Measurements from ENCODE around the gene LAD1. TPM values are rescaled to one million over a fixed set of nuclear protein-coding genes. Genes with fewer than 3 reads are reported as not detected.
A peak's percentile ranks its signal among the peaks of the same experiment; 100 is the strongest.

Gene LAD1
- total RNA-seq, 1 donor from 2014 or later = 20.7 TPM

DNA sequence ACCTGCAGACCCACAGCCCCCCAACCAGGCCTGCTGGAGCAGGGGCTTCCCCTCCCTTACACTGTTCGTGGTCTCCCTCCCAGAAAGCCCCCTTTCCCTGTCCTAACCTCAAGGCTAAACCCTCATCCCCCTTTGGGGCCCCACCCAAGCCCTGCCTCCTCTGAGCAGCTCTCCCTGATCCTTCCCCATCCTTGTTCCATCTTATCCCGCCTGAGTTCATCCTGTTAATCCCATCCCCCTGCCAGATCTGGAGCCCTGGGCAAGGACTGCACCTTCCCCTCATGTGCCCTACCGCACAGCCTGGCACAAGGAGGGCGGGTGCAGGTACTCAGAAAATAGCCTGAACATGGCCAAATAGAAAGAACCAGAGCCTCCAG lies 14.7 kb downstream of the LAD1 start:
- no peaks in the 10 kb centered on the region for H3K9me3 Mint-ChIP-seq
- H3K4me3 Mint-ChIP-seq = no peak overlapping the region
- no peak for TF ChIP-seq CTCF (IDR thresholded peaks at IDR 0.05; ENCODE audit: unreplicated experiment)
- peaks cover 4% of the 10 kb centered on the region for H3K36me3 Mint-ChIP-seq
- H3K4me1 Mint-ChIP-seq = peaks cover 48% of the 10 kb centered on the region
- H3K27ac Mint-ChIP-seq = peak overlapping the region; percentile 97
- H3K27me3 Mint-ChIP-seq (ENCODE audit: low read depth) = no peaks in the 10 kb centered on the region
- DNase-seq (ENCODE audit: low spot score in 2 of 2, unreplicated experiment in 2 of 2) = no peak

DNA sequence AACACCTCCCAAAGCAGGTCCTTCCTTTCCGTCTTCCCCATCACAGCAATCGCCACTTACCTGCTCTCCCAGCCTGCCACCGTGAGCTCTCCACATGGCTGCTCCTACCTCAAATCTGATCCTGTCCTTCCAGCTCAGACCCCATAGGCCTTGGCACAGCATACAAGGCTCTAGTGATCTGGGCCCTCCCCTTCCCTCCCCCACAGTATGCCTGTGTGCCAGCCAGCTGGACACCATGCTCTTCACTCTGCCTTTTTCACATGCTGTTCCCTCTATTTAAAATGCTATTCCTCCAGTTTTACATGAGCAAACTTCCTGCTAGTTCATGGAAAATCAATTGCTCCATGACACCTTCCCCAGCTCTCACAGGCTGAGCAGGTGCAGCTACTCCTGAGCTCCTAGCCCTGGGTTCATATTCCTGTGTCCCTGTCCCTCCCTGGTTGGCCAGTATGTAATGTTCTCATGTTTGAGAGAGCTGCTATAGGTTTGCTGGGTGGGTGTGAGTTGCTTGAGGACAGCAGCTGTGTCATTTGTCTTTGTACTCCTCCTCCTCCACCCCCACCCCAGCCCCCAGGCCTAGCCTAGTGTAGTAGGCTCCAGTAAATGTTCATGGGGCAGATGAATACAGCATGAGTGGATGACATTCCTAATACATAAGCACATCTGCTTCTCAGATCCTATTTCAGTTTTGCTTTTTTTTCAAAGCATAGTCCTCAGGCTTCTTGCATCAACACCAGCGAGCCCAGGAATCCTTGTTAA lies 15.3 kb downstream of the LAD1 start:
- Mint-ChIP-seq H3K9me3 (no peaks in the 10 kb centered on the region), H3K36me3 (peaks cover 4% of the 10 kb centered on the region), H3K4me1 (peaks cover 53% of the 10 kb centered on the region), H3K27ac (peak overlapping the region; percentile 97), H3K4me3 (no peak overlapping the region), H3K27me3 (ENCODE audit: low read depth) (no peaks in the 10 kb centered on the region)
- DNase-seq (ENCODE audit: low spot score in 2 of 2, unreplicated experiment in 2 of 2) = no peak
- TF ChIP-seq CTCF (IDR thresholded peaks at IDR 0.05; ENCODE audit: unreplicated experiment) = no peak

GRCh38 chr1:201381130-201381529 lies 18.0 kb downstream of the LAD1 start:
- no peaks in the 10 kb centered on the region for H3K9me3 Mint-ChIP-seq
- TF ChIP-seq CTCF (IDR thresholded peaks at IDR 0.05; ENCODE audit: unreplicated experiment) = no peak
- DNase-seq (ENCODE audit: low spot score in 2 of 2, unreplicated experiment in 2 of 2) = peak in 1 of 2 experiments; percentile 57
- no peak overlapping the region for H3K4me3 Mint-ChIP-seq
- H3K4me1 Mint-ChIP-seq = peaks cover 74% of the 10 kb centered on the region
- H3K27ac Mint-ChIP-seq = peak overlapping the region; percentile 92
- no peaks in the 10 kb centered on the region for H3K27me3 Mint-ChIP-seq (ENCODE audit: low read depth)
- no peaks in the 10 kb centered on the region for H3K36me3 Mint-ChIP-seq

DNA sequence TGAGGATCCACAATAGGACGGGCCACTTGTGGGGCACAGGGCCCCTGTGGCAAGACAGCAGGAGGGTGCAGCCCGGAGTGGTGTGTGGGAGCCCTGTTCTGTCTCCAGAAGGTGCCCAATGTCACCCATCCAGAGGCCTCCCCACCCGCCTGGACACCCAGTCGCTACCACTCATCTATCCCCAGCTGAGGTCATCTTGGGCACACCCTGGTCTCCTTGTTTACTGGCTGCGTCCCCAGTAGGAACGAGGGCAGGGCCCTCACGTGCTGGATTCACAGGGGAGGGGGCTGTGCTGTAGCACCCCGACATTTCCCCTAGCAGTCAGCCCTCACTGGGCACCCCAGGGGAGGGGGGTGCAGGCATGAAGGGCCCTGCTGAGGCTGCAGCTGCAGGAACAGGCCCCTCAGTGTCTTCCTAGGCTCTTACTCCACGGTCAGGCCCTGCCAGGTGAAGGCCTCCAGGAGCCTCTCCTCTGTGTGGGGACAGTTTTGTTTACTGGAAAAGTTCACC lies 19.3 kb downstream of the LAD1 start:
- Mint-ChIP-seq H3K36me3 (no peaks in the 10 kb centered on the region), H3K9me3 (no peaks in the 10 kb centered on the region), H3K27ac (peak overlapping the region; percentile 92), H3K27me3 (ENCODE audit: low read depth) (no peaks in the 10 kb centered on the region), H3K4me1 (peaks cover 74% of the 10 kb centered on the region), H3K4me3 (no peak overlapping the region)
- no peak for TF ChIP-seq CTCF (IDR thresholded peaks at IDR 0.05; ENCODE audit: unreplicated experiment)
- no peak for DNase-seq (ENCODE audit: low spot score in 2 of 2, unreplicated experiment in 2 of 2)

DNA sequence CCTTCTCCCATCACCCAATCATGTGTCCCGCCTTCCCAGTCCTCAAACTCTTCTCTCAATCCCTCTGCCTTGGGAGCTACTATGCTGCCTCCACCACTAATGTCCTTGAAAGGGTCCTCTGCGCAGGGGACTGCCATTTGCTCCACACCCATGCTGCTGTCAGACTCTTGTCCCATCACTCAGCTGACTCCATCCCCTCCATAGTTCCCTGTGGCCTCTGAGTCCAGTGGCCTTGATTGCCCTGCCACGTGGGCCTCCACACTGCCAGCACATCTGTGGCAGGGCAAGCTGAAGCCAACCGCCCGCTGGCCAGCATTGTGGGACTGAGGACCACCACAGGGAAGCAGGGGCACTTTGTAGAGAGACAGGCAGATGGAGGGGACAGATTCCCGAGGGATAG lies 20.3 kb downstream of the LAD1 start:
- H3K4me1 Mint-ChIP-seq = peaks cover 64% of the 10 kb centered on the region
- no peak overlapping the region for H3K4me3 Mint-ChIP-seq
- peak overlapping the region; percentile 9 for H3K27ac Mint-ChIP-seq
- no peaks in the 10 kb centered on the region for H3K9me3 Mint-ChIP-seq
- TF ChIP-seq CTCF (IDR thresholded peaks at IDR 0.05; ENCODE audit: unreplicated experiment) = no peak
- DNase-seq (ENCODE audit: low spot score in 2 of 2, unreplicated experiment in 2 of 2) = no peak
- no peaks in the 10 kb centered on the region for H3K36me3 Mint-ChIP-seq
- H3K27me3 Mint-ChIP-seq (ENCODE audit: low read depth) = no peaks in the 10 kb centered on the region
